HG03064 (cell line): ENCODE measurements around the gene GABRB2.
"Not testable (repeated sequence)": the region's sequence is repeated elsewhere in the genome, so short reads cannot be mapped to it uniquely, and the experiment has no call there.

Source experiments
- ATAC-seq: cut with Tn5 transposase; IDR thresholded peaks from one replicate; pipeline ENCODE4 v1.9.1; 2021; ENCODE audit warnings: low read depth; ENCODE audit not compliant: unreplicated experiment

GABRB2 gene

DNA sequence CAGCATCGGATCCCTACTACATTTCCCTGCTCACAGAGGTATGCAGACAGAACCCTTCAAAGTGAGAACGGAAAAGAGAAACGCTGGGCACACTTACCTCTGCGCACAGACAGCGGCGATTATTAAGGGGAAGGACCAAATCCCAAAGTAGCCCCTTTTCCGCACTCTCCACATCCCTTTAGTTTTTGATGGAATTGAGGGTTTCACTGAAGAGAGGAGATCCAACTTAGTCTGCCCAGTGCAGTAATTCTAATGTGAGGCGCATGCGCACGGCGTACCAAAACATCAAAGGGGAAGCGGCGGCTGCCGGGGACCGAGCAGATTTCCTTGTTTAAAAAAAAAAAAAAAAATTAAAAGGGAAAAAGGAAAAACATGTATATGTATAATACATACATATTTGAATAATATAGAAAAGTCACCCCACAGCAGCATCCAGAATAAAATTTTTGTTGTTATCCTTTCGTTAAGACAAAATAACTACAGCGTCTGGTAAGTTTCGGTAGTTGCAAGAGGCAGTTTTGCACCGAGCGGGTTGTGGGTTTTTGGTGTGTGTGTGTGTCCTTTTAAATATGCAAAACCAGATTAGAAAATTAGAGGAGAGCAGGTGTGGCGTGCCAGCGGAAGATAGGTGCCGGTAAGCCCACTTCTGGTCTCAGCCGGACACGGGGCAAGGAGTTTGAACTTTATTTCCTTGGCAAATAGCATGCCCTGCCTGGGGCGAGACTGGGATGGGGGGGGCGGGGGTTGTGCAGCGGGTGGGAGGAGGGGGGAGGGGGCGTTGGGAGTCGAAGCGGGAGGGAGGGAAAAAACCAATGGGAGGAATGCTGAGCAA lies at the start of gene GABRB2:
Gene GABRB2, minus strand, starts transcription at position 256 of the 832 bp plus-strand sequence. Its CDS starts 82 bp downstream, at position 174.
- peak; percentile 68 for ATAC-seq

DNA sequence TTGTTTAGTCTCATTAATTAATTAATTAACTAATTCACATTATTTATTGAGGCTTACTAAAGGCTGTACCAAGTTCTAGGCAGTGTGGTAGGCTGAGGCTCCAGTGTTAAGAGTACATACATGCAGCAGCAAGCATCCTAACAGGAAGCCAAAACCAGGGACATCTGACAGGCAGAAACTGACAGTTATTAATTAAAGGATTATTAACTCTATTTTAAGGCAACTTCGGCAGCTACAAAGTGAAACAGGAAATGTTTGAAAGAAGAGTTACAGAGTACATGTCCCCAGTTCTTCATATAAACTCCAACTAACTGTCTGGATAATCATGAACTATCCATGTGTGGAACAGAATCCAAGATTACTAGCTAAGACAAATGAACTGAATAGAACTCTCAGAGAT lies 39.3 kb upstream of the GABRB2 start:
- no peak for ATAC-seq

DNA sequence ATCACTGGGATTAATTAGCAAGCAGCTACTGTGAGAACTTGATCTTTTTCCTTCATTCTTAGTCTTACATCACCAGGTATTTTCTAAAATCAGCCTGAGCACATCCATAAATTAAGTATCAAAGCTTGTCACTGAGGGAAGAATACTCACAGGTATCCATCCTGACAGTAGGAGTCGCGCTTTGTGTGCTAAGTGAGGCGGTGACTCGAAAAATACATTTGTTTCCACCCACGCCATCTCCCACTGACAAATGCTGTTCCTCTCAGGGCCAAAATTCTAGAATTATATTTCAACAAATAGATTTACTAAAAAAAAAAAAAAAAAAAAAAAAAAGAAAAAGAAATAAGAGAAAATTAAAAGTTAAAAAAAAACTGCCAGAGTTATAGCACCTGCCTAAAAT lies 34.1 kb upstream of the GABRB2 start:
- ATAC-seq, result no peak

DNA sequence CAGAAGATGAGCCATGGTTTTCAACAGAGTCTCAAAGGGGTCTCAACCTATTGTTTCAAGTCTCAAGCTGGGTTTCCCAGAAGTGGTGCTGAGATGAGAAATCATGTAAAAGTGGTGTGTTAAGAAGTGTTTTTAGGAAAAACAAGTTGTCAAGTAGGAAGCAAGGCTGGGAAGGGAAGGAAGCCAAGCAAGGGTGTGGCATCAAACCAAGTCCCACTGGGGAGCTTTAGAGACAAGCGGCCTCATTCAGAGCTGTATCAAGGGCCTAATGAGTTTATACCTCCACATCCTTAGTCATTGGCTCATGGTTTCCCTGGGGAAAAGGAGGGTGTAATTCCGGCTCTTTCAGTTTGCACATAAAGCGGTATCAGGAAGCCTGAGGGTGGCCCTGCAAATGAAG lies 26.4 kb upstream of the GABRB2 start:
- ATAC-seq, result no peak

DNA sequence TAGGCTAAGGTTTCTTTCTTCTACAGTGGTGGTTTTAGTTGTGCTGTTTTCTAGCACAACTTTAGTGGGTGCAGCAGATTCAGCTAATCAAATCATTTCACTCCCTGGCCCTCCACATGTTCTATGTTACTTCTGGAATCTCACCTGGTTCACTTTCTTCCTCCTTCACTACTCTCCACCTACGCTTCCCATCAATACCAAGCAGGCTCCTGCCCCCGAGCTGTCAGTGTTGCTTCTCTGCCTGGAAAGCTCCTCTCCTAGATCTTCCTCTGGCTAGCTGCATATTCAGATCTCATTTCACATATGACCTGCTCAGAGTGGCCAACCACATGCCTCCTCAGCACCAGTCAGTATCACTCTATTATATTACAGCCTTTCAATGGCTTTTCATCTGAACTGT lies 19.6 kb upstream of the GABRB2 start:
- no peak for ATAC-seq

DNA sequence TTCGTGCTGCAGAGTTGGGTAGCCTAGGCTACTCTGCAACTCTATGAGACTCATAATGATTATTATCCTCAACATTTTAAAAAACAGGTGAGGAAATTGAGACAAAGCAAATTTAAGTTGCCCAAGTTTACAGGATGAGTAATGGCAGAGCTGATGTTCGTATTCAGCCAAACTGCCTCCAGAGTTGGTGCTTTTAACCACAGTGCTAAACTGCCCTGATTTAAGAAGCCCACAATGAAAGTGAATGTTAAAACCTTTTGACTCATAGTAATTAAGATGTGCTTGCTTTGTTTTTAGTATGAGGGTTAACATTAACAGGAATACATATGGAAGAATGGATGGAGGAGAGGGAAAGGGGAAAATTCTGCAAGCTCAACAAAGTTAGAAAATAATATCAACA lies 15.9 kb upstream of the GABRB2 start:
- no peak for ATAC-seq

DNA sequence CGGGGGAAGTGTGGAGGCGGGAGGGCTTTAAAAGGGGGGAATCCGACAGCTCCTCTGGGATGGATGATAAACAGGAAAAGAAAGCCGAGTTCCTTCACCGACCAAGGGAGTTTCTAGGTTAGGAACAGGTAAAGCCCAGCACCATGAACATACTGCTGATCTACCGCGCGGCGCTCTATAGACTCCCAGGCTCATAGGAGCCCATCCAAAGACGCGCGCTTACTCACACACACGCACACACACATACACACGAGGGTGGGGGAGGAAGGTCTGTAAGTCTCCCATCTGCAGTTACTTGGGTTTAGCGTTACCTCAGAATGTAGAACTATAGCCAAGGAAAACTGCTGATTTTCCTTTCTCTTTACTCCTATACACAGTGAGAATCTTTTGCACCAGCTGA lies 2.6 kb upstream of the GABRB2 start:
- ATAC-seq, result no peak

DNA sequence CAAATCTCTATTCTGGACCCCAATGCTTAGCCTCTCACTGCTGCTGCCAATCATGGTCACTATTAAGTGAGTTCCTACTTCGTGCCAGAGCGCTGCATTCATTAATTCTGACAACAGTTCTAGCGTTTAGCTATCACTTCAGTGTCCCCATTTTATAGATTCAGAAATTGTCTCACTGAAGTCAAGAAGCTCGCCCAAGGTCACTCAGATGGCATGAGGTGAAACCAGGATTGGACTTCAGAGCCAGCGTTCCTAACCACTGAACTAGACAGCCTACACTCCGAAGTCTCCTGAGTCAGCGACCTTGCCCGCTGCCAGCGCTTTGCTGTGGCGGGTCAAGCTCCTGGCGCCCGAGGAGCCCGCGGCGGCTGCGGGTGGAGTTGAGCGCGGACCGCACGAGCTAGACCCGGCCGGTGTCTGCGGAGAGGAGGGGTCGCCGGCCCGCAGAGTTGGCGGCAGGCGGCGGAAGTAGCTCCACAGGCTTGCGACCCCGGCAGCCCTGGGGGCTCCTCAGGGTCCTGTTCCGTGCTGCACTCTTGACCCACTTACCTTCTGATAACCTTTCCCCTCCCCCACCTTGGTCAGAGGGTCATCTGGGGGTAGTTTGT lies 2.1 kb upstream of the GABRB2 start:
- no peak for ATAC-seq

DNA sequence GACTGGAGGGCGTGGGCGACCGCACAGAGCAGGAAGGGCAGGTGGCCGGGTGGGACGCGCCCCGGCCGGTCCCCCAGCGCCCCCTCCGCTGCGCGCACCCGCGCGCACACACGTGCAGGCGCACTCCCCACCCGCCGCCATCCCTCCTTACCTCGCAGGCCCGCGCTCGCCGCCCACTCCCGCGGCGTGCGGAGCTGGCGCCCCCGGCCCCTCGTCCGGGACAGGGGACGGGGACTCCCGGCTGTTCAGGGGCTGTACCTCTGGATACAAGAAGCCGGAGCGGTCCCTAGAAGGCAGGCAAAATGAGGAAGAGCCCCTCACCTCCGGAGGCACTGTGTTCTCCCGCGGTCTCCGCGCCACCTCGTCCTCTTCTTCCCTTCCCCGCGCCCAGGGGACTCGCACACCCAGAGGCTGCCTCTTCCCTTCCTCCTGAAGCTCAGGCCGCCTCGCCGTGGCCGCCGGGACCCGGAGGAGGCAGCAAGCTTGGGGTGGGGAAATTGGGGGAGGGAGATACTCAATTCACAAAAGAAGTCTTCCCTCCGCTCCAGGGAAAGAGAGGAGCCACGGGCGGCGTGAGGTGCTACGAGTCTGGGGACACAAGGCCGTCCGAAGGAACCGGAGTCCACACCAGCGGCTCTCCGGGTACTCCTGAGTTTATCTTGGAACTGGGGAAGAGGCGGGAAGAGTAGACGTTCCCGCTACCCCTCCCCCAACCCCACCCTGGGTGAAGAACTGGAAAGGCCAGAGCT lies 1.4 kb upstream of the GABRB2 start:
- ATAC-seq, result no peak

DNA sequence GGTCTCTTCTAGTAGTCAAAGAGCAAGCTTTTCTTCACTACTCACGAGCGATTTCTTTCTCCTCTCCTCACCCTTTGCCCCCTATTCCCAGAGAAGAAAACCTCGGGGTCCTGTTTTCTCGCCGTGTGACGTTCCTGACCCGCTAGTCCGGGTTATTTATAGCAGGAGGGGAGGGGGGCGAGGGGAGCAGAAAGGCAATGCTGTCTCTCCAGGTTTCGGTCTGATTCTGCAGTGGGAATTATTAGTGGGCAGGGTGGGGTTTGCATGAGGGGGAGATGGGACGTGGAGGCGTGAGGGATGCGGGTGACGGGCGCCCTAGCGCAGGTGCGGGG lies 847 bp upstream of the GABRB2 start:
- no peak for ATAC-seq

DNA sequence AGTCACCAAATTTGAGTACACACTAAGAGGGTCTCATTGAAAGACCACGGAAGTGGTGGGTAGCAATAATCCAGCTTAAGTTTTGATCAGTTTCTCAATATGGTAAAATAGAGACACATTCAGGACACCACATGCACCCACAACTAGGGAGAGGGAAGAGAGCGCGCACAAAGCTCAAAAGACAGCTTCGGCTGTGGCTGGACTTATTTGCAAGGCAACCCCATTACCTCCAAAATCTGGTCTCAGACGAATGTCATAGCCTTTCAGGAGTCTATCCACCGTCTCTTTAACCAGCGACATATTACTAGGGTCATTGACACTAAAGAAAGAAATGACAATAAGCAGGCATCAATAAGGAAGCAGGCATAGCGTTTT lies 443 bp downstream of the GABRB2 start:
- ATAC-seq, result peak; percentile 10

DNA sequence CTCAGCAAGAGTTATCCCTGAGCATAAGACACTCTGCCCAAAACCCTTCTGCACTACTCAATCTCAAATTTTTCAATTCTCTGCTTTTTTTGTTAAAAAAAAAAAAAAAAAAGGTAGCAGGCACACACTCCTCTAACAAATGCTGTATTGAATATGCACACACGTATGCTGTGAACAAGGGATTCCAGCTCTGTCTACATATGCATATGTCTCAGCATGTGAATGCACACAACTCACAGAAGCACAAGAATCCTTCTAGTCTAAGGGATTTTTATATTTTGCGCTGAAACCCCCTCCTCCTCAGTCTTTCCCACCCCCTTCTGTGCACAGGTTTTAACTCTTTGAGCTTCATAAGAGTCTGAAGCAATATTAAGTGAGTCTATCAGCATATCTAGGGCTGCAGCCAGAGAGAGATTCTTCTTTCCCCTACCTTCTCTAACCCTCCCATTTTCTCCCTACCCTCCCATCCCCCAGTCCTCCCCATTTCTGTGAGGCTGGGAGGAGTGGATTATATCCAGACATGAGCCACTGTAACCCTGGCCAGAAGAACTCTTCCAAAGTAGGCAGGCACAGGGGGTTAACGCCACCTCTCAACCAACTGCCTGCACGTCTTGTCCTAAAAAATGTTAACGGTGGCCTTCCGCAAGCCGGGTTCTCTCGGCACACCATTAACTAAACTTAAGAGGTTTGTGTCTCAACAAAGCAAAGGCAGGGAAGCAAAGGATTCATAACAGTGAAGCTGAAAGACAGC lies 1.0 kb downstream of the GABRB2 start:
- ATAC-seq, result no peak

DNA sequence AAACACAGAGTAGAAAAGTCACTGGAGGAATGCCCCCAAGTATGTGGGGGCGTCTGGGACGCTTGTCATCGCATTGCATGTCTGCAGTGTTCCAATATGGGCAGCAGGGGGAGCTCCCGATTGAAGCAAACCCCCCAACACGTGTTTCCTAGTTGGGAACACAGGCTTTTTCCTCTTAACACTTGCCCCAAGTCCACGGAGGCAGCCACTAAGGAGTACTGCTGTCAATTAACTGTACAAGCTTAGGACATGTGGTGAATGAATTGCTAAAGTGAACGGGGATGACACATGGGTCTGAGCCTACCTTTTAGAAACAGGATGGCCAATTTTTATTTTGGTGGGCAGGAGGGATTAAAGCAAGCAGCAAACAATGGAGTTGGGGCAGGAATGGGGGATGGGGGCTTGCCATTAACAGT lies 2.2 kb downstream of the GABRB2 start:
- ATAC-seq, result peak; percentile 49

DNA sequence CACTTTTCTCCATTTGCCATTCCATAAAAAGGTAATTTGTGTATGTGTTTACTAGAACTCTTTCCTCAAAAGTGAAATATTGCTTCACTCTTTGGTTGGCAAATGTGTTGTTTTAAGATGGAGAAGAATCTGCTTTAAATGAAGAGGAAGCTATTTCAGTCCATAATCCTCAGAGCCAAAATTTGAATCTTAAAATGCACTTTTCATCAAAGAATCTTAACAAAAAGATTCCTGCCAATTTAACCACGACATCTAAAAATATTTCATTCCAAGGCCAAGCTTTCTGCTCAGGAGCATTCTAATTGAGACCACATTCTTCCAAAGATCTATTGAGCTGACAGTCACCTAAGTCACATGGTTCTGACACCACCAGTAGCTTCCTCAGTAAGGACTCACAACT lies 7.5 kb downstream of the GABRB2 start:
- no peak for ATAC-seq

DNA sequence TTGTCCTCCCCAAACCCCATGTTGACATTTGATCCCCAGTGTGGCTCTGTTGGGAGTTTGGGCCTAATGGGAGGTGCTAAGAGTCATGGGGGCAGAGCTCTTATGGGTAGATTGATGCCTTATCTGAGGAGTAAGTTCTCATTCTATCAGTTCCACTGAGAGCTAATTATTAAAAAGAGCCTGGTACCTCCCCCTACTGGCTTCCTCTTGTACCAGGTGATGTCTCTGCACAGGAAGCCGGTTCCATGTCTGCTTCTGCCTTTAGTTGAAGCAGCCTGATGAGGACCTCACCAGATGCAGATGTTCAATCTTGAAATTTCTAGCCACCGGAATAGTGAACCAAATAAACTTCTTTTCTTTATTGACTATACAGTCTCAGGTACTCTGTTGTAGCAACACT lies 10.8 kb downstream of the GABRB2 start:
- ATAC-seq, result no peak

DNA sequence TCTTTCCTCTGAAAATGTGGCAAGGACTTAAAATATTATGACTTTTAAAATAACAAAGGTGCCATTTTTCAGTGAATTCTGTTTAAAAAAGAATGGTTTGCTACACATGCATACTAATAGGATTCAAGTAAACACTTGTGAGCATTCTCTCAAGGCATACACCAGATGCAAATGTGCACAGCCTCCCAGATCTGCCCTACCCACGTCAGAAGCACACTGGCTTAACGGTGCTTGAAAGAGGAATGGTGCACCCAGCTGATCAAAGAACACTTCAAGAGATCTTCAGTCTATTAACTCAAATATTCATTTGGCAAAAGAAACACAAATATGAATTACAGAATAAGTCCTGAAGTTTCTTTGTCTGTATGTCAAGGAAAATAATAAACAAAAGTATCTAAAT lies 15.8 kb downstream of the GABRB2 start:
- no peak for ATAC-seq

DNA sequence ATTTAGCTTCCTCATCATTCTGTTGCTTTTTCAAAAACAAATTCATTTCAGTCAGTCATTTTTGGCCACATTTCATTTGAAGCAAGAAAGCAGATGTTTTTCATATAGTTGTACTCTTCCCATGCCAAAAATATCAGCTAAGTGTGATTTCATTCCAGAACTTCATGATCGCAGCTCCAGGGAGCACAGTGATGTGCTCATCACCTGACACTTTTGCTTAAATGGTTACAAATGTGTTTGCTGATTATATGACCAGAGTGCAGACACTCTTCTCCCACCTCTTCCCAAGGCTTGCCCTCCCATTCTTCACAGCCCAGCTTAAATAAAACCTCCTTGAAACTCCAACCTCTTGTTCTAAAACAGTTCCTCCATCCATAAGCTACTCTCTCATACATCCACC lies 32.6 kb downstream of the GABRB2 start:
- no peak for ATAC-seq

DNA sequence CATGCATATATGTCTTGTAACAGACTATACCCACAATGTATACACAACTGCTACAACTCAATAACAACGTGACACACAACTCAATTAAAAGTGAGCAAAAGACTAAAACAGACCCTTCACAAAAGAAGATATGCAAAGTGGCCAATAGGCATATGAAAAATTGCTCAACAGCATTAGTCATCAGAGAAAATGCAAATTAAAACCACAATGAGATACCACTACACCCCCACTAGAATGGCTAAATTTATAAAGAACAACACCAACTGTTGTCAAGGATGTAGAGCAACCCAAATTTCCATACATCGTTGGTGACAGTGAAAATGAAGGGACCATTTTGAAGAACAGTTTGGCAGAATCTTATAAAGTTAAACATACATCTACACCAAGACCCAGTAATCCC lies 38.9 kb downstream of the GABRB2 start:
- no peak for ATAC-seq

DNA sequence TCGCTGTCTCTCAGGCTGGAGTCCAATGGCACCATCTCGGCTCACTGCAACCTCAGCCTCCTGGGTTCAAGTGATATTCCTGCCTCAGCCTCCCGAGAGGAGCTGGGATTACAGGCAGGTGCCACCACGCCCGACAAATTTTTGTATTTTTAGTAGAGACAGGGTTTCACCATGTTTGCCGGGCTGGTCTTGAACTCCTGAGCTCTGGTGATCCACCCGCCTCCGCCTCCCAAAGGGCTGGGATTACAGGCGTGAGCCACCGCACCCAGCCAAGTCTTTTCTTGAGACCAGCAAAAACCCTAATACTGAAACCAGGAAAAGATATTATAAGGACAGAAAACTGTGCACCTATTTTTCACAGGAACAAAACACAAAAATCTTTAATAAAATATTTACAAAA lies 41.4 kb downstream of the GABRB2 start:
- ATAC-seq, result not testable (repeated sequence)

DNA sequence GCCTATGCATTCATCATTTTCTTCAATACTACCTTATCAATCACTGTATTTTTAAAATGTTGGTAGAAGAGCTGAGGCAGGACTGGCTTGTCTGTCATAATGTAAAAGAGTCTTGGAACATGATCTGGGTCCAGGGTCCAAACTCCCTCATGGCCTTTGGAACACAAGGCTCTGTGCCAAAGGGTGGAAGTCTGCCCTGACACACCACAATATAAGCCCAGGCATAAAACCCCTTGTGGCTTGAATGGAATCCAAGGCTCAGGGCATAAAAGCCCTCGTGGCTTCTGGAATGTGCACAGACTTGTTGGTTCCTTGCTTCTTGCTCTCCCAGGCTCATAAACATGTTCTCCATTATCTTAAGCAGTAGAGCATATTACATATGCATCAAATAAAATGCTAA lies 48.0 kb downstream of the GABRB2 start:
- ATAC-seq, result no peak

DNA sequence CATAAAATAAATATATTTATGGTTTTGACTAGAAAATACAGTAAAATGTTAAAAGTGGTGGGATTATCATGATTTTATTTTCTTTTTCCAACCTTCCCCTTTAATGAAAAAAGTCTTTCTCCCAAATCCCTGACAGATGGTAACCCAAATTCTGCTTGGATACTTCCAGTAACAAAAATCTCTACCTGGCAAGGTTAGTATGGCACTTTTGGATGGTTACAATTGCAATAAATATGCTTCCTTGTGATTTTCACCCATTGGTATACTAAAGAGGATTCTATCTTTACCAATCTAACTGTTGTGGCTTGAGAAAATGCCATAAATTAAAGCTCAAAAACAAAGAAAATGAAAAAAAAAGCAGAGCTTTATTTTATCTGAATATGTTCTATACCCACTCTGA lies 62.8 kb downstream of the GABRB2 start:
- no peak for ATAC-seq
